Ishikawa (cell line): ENCODE data around the gene ZNF333.

Experiments used
- CEBPB ChIP-seq: IDR thresholded peaks from 2 replicates; pipeline ENCODE4 v1.6.1; 2012
- CREB1 ChIP-seq: IDR thresholded peaks from 2 replicates; pipeline ENCODE4 v1.6.1; 2012; ENCODE audit warnings: low read depth
- EP300 ChIP-seq: IDR thresholded peaks from 2 replicates; pipeline ENCODE4 v1.6.1; 2012; ENCODE audit warnings: borderline replicate concordance
- FOXM1 ChIP-seq: IDR thresholded peaks from 2 replicates; pipeline ENCODE4 v1.6.1; 2012; ENCODE audit warnings: low read depth, borderline replicate concordance
- MAX ChIP-seq: IDR thresholded peaks from 2 replicates; pipeline ENCODE4 v1.6.1; 2012
- RAD21 ChIP-seq: IDR thresholded peaks from 2 replicates; pipeline ENCODE4 v1.6.1; 2012; ENCODE audit warnings: low read depth
- TAF1 ChIP-seq: IDR thresholded peaks from 2 replicates; pipeline ENCODE4 v1.6.1; 2012; ENCODE audit warnings: low read depth, mild to moderate bottlenecking
- TCF12 ChIP-seq: IDR thresholded peaks from 2 replicates; pipeline ENCODE4 v1.6.1; 2012; ENCODE audit warnings: low read depth
- TEAD4 ChIP-seq: IDR thresholded peaks from 2 replicates; pipeline ENCODE4 v1.6.1; 2012
- YY1 ChIP-seq: IDR thresholded peaks from 2 replicates; pipeline ENCODE4 v1.6.1; 2012; ENCODE audit warnings: low read depth
- ZBTB7A ChIP-seq: IDR thresholded peaks from 2 replicates; pipeline ENCODE4 v1.6.1; 2012; ENCODE audit warnings: low read depth

Gene ZNF333

GRCh38 chr19:14782626-14783409 is 93.0 kb downstream of the ZNF333 start:
- TF ChIP-seq TEAD4, result no peak
- TF ChIP-seq FOXM1, result no peak
- no peak for TF ChIP-seq YY1
- TF ChIP-seq ZBTB7A, result no peak
- TF ChIP-seq CREB1, result no peak
- no peak for TF ChIP-seq TCF12
- TF ChIP-seq MAX, result no peak
- no peak for TF ChIP-seq EP300
- TF ChIP-seq RAD21, result no peak
- TF ChIP-seq CEBPB, result no peak
- no peak for TF ChIP-seq TAF1
